ENCODE results near the gene MPPED1. TPM values are rescaled to one million over a fixed set of nuclear protein-coding genes. Genes with fewer than 3 reads are reported as not detected.

MPPED1 gene
- total and polyA plus RNA-seq, 12 donors: 0.01 TPM; not detected in 11

- TF ChIP-seq CTCF (IDR thresholded peaks at IDR 0.05): no peak
- 86 to 90% methylated on average over 10 of the region's 10 CpGs for WGBS, 2 donors
- no peak for ATAC-seq
These were observed 122.0 kb downstream of the MPPED1 start for GRCh38 chr22:43533656-43534428.

GRCh38 chr22:43534916-43535315 is 123.1 kb downstream of the MPPED1 start:
- no peaks in the 10 kb centered on the region for H3K4me1 ChIP-seq
- intact Hi-C loops (cut with DNase I): no loop called here
- no peak overlapping the region for H3K4me3 ChIP-seq
- peaks cover 0 to 12% (median 0%) of the 10 kb centered on the region in 11 donors for H3K9me3 ChIP-seq
- no peak overlapping the region for H3K27ac ChIP-seq
- DNase-seq (no peak), ATAC-seq (no peak)
- peaks cover 0 to 10% (median 0%) of the 10 kb centered on the region in 7 donors for H3K27me3 ChIP-seq
- no peak for TF ChIP-seq CTCF (IDR thresholded peaks at IDR 0.05)
- 76 to 88% methylated on average over 6 of the region's 6 CpGs for WGBS, 2 donors
- H3K36me3 ChIP-seq: peaks cover 0 to 4% (median 0%) of the 10 kb centered on the region in 9 donors

More at GRCh38 chr22:43533656-43534428, 122.0 kb downstream of the MPPED1 start:
- H3K36me3 ChIP-seq: peaks cover 0 to 4% (median 0%) of the 10 kb centered on the region in 9 donors
- DNase-seq: no peak
- peaks cover 0 to 10% (median 0%) of the 10 kb centered on the region in 7 donors for H3K27me3 ChIP-seq
- H3K9me3 ChIP-seq: peaks cover 0 to 12% (median 0%) of the 10 kb centered on the region in 11 donors
- intact Hi-C loops (cut with DNase I): no loop called here
- no peaks in the 10 kb centered on the region for H3K4me1 ChIP-seq
- no peak overlapping the region for H3K4me3 ChIP-seq
- no peak overlapping the region for H3K27ac ChIP-seq

- no peak for TF ChIP-seq CTCF (IDR thresholded peaks at IDR 0.05)
- H3K27ac ChIP-seq: no peak overlapping the region
- H3K4me1 ChIP-seq: no peaks in the 10 kb centered on the region
- H3K27me3 ChIP-seq: peaks cover 0 to 10% (median 0%) of the 10 kb centered on the region in 7 donors
- H3K9me3 ChIP-seq: peaks cover 0 to 12% (median 0%) of the 10 kb centered on the region in 11 donors
- H3K36me3 ChIP-seq: peaks cover 0 to 4% (median 0%) of the 10 kb centered on the region in 9 donors
- DNase-seq: no peak
- intact Hi-C loops (cut with DNase I): no loop called here
- 80 to 81% methylated on average over 7 of the region's 7 CpGs for WGBS, 2 donors
- no peak overlapping the region for H3K4me3 ChIP-seq
- no peak for ATAC-seq
These were observed 123.5 kb downstream of the MPPED1 start for GRCh38 chr22:43535336-43535735.

GRCh38 chr22:43535741-43536140 is 123.9 kb downstream of the MPPED1 start:
- no peak for ATAC-seq

More at GRCh38 chr22:43535741-43536140, 123.9 kb downstream of the MPPED1 start:
- TF ChIP-seq CTCF (IDR thresholded peaks at IDR 0.05): no peak
- DNase-seq: no peak
- no peak overlapping the region for H3K27ac ChIP-seq
- no peak overlapping the region for H3K4me3 ChIP-seq
- H3K36me3 ChIP-seq: peaks cover 0 to 4% (median 0%) of the 10 kb centered on the region in 9 donors
- 68 to 73% methylated on average over 5 of the region's 5 CpGs for WGBS, 2 donors
- peaks cover 0 to 6% (median 0%) of the 10 kb centered on the region in 7 donors for H3K27me3 ChIP-seq
- no peaks in the 10 kb centered on the region for H3K4me1 ChIP-seq
- intact Hi-C loops (cut with DNase I): no loop called here
- peaks cover 0 to 12% (median 0%) of the 10 kb centered on the region in 11 donors for H3K9me3 ChIP-seq

Data from heart right ventricle (tissue), 16 donors.